Caco-2 (cell line): Measurements from ENCODE around the gene PIGR. TPM values are rescaled to one million over a fixed set of nuclear protein-coding genes. Genes with fewer than 3 reads are reported as not detected.

Source experiments
- BruUV-seq: library from RNA; stranded (reverse); fragments of 400-500 nt; replicated peaks from 2 replicates; lab custom pipeline; 2021; lab: Mats Ljungman, UMichigan
- CTCF ChIA-PET: fragments of 300-600 bp; sonication (Branson Sonifier 250); formaldehyde crosslinking; loops from one replicate; lab custom pipeline; 2022; ENCODE audit warnings: antibody characterized with exemption; lab: Charles Lee
- POLR2A ChIA-PET: fragments of 300-600 bp; sonication (Branson Sonifier 250); formaldehyde crosslinking; loops from one replicate; lab custom pipeline; 2022; ENCODE audit warnings: antibody characterized with exemption; lab: Charles Lee
- DNase-seq, 2 experiments: peaks; one replicate each; pipeline versions ENCODE4 v3.0.0 to v3.0.0-alpha.2; 2020 to 2022
- H3K27me3 ChIP-seq: replicated peaks from 2 replicates; pipeline ENCODE4 v1.6.0; 2011; ENCODE audit warnings: low read length; ENCODE audit not compliant: control insufficient read depth, insufficient read depth
- H3K36me3 ChIP-seq: 2 replicates; pipeline ENCODE4 v1.5.1; 2011; ENCODE audit warnings: low read length; ENCODE audit not compliant: control insufficient read depth, insufficient read depth
- H3K4me1 ChIP-seq: fragments of 250-450 bp; sonication (Bioruptor Pico); 2 replicates; pipeline ENCODE4 v1.5.1; 2020; ENCODE audit warnings: mild to moderate bottlenecking
- H3K4me3 ChIP-seq: 2 replicates; pipeline ENCODE4 v1.5.1; 2011; ENCODE audit warnings: low read depth, mild to moderate bottlenecking, control low read depth, low read length
- H3K9me3 ChIP-seq: fragments of 250-450 bp; sonication (Bioruptor Pico); 2 replicates; pipeline ENCODE4 v1.5.1; 2020; ENCODE audit warnings: mild to moderate bottlenecking, moderate library complexity
- H3K27ac Mint-ChIP-seq: one replicate; pipeline ENCODE4 v1.8.0; 2022; ENCODE audit warnings: mixed read lengths; ENCODE audit not compliant: unreplicated experiment
- H3K27me3 Mint-ChIP-seq: one replicate; pipeline ENCODE4 v1.8.0; 2022; ENCODE audit warnings: mixed read lengths; ENCODE audit not compliant: insufficient read depth, unreplicated experiment
- H3K36me3 Mint-ChIP-seq: one replicate; pipeline ENCODE4 v1.8.0; 2022; ENCODE audit warnings: mild to moderate bottlenecking, mixed read lengths; ENCODE audit not compliant: insufficient read depth, unreplicated experiment
- H3K4me1 Mint-ChIP-seq: one replicate; pipeline ENCODE4 v1.8.0; 2022; ENCODE audit warnings: low read depth, mixed read lengths; ENCODE audit not compliant: unreplicated experiment
- H3K4me3 Mint-ChIP-seq: one replicate; pipeline ENCODE4 v1.8.0; 2022; ENCODE audit warnings: mild to moderate bottlenecking, moderate library complexity, mixed read lengths; ENCODE audit not compliant: unreplicated experiment
- H3K9me3 Mint-ChIP-seq: one replicate; pipeline ENCODE4 v1.8.0; 2022; ENCODE audit warnings: mixed read lengths; ENCODE audit not compliant: unreplicated experiment
- CTCF ChIP-seq, 2 experiments: fragments of 200-600 bp in 1 of 2; IDR thresholded peaks; 1 replicate in 1 of 2; 2 replicates in 1 of 2; pipeline versions ENCODE4 v1.5.1 to v1.8.0; 2011 to 2022; ENCODE audit warnings: antibody characterized with exemption in 1 of 2, control low read depth in 1 of 2, inconsistent platforms in 1 of 2, low read depth in 1 of 2, low read length in 1 of 2, mild to moderate bottlenecking in 1 of 2, moderate library complexity in 1 of 2; ENCODE audit not compliant: insufficient read depth in 1 of 2, severe bottlenecking in 1 of 2, unreplicated experiment in 1 of 2
- intact Hi-C: fragments of 100-400 bp; cut with micrococcal nuclease; formaldehyde crosslinking; loops from one replicate; pipeline ENCODE4 v1.10.0; 2022; ENCODE audit not compliant: unreplicated experiment
- total RNA-seq: library from RNA; stranded (reverse); gene quantifications from 2 replicates; pipeline ENCODE4 v1.2.3, GENCODE V29; 2022

The PIGR gene
- total RNA-seq, 1 experiment from 2014 or later: not detected

GRCh38 chr1:206955476-206956451 lies 9.5 kb upstream of the PIGR start:
- H3K36me3 ChIP-seq: no peaks in the 10 kb centered on the region
- Mint-ChIP-seq H3K9me3 (no peaks in the 10 kb centered on the region), H3K4me3 (peak overlapping the region; percentile 29), H3K27me3 (no peaks in the 10 kb centered on the region), H3K27ac (peak overlapping the region; percentile 36), H3K4me1 (peaks cover 41% of the 10 kb centered on the region), H3K36me3 (no peaks in the 10 kb centered on the region)
- CTCF ChIA-PET: interaction anchor here (0.6 to 2.4 kb wide), 4 partner anchors 20 to 440 kb away, joined by 3 to 10 read pairs (median 5); no protein-coding TSS in a partner anchor
- no TSS peak for BruUV-seq
- no peak overlapping the region for H3K4me3 ChIP-seq
- DNase-seq: peak; percentile 32 to 65
- TF ChIP-seq CTCF (IDR thresholded peaks at IDR 0.05; ENCODE audit: insufficient read depth in 1 of 2, low read depth in 1 of 2, low read length in 1 of 2, severe bottlenecking in 1 of 2, unreplicated experiment in 1 of 2): no peak
- no peaks in the 10 kb centered on the region for H3K9me3 ChIP-seq
- intact Hi-C loops: no loop called here
- H3K27me3 ChIP-seq: no peaks in the 10 kb centered on the region
- peaks cover 52% of the 10 kb centered on the region for H3K4me1 ChIP-seq
- POLR2A ChIA-PET: interaction anchor here (0.5 kb wide), 1 partner anchor 137 kb away, joined by 6 read pairs; no protein-coding TSS in a partner anchor

GRCh38 chr1:206954459-206955342 lies 8.4 kb upstream of the PIGR start:
- Histone ChIP-seq H3K36me3 (no peaks in the 10 kb centered on the region), H3K4me1 (peaks cover 55% of the 10 kb centered on the region), H3K9me3 (peaks cover 3% of the 10 kb centered on the region; the same call in 1 of the 2 replicates), H3K4me3 (no peak overlapping the region), H3K27me3 (no peaks in the 10 kb centered on the region)
- Mint-ChIP-seq H3K27me3 (no peaks in the 10 kb centered on the region), H3K4me3 (no peak overlapping the region), H3K36me3 (no peaks in the 10 kb centered on the region), H3K27ac (no peak overlapping the region), H3K9me3 (peaks cover 5% of the 10 kb centered on the region), H3K4me1 (peaks cover 43% of the 10 kb centered on the region)
- DNase-seq: no peak
- ChIA-PET POLR2A (interaction anchor here (0.5 kb wide), 1 partner anchor 138 kb away, joined by 6 read pairs; no protein-coding TSS in a partner anchor), CTCF (interaction anchor here (0.6 to 2.4 kb wide), 5 partner anchors 19 to 439 kb away, joined by 3 to 10 read pairs (median 5); no protein-coding TSS in a partner anchor)
- BruUV-seq: no TSS peak
- intact Hi-C loops: no loop called here
- no peak for TF ChIP-seq CTCF (IDR thresholded peaks at IDR 0.05; ENCODE audit: insufficient read depth in 1 of 2, low read depth in 1 of 2, low read length in 1 of 2, severe bottlenecking in 1 of 2, unreplicated experiment in 1 of 2)
